Neuronal stem cell (in vitro differentiated cells): ENCODE results near the gene EHD1.
A peak's percentile ranks its signal among the peaks of the same experiment; 100 is the strongest.

Experiments
- DNase-seq: peaks from one replicate; pipeline ENCODE4 v3.0.0-alpha.2; 2013; ENCODE audit warnings: low spot score
- H2AFZ ChIP-seq: one replicate; pipeline ENCODE4 v1.6.1; 2013; ENCODE audit warnings: mild to moderate bottlenecking, low read length, inconsistent platforms
- H2AK5ac ChIP-seq: 2 replicates; pipeline ENCODE4 v1.6.1; 2013; ENCODE audit warnings: low read depth, mild to moderate bottlenecking, inconsistent platforms, low read length, moderate library complexity, mixed read lengths
- H2BK120ac ChIP-seq: 2 replicates; pipeline ENCODE4 v1.6.1; 2013; ENCODE audit warnings: low read depth, mild to moderate bottlenecking, inconsistent platforms, low read length, moderate library complexity, mixed read lengths
- H2BK12ac ChIP-seq: one replicate; pipeline ENCODE4 v1.6.1; 2013; ENCODE audit warnings: low read length, inconsistent platforms
- H2BK15ac ChIP-seq: 2 replicates; pipeline ENCODE4 v1.6.1; 2013; ENCODE audit warnings: mild to moderate bottlenecking, low read length, inconsistent platforms, mixed read lengths
- H2BK5ac ChIP-seq: one replicate; pipeline ENCODE4 v1.6.1; 2013; ENCODE audit warnings: inconsistent platforms, mild to moderate bottlenecking, low read length, moderate library complexity
- H3K14ac ChIP-seq: one replicate; pipeline ENCODE4 v1.6.1; 2013; ENCODE audit warnings: low read length, inconsistent platforms
- H3K18ac ChIP-seq: 2 replicates; pipeline ENCODE4 v1.6.1; 2013; ENCODE audit warnings: low read length, inconsistent platforms
- H3K23ac ChIP-seq: 2 replicates; pipeline ENCODE4 v1.6.1; 2013; ENCODE audit warnings: low read depth, mild to moderate bottlenecking, mixed read lengths, low read length, inconsistent platforms; ENCODE audit not compliant: poor library complexity
- H3K27ac ChIP-seq: replicated peaks from 3 replicates; pipeline ENCODE4 v1.5.1; 2013; ENCODE audit warnings: low read length, inconsistent platforms
- H3K27me3 ChIP-seq, 3 experiments: 2 replicates each; pipeline ENCODE4 v1.6.1; 2013; ENCODE audit warnings: low read length in 3 of 3, mild to moderate bottlenecking in 2 of 3, inconsistent platforms in 1 of 3, low read depth in 1 of 3, mixed read lengths in 1 of 3, moderate library complexity in 1 of 3; ENCODE audit not compliant: control insufficient read depth in 3 of 3, insufficient read depth in 3 of 3
- H3K36me3 ChIP-seq, 2 donors: replicated peaks in 1 of 2; 2 replicates each; pipeline ENCODE4 v1.6.1; 2013; ENCODE audit warnings: low read length in 2 of 2; ENCODE audit not compliant: control insufficient read depth in 2 of 2, insufficient read depth in 2 of 2
- H3K4ac ChIP-seq: 2 replicates; pipeline ENCODE4 v1.6.1; 2013; ENCODE audit warnings: inconsistent platforms, mild to moderate bottlenecking, low read length, moderate library complexity
- H3K4me1 ChIP-seq, 2 donors: 1 replicate in 1 of 2; 2 replicates in 1 of 2; pipeline ENCODE4 v1.6.1; 2013; ENCODE audit warnings: low read length in 2 of 2, low read depth in 1 of 2; ENCODE audit not compliant: control insufficient read depth in 2 of 2, insufficient read depth in 1 of 2
- H3K4me2 ChIP-seq: one replicate; pipeline ENCODE4 v1.6.1; 2013; ENCODE audit warnings: mild to moderate bottlenecking, low read length, inconsistent platforms; ENCODE audit not compliant: insufficient read depth, poor library complexity, severe bottlenecking
- H3K4me3 ChIP-seq, 2 donors: 2 replicates each; pipeline ENCODE4 v1.5.1; 2013; ENCODE audit warnings: low read length in 2 of 2, mild to moderate bottlenecking in 2 of 2, inconsistent platforms in 1 of 2, moderate library complexity in 1 of 2
- H3K79me1 ChIP-seq: one replicate; pipeline ENCODE4 v1.6.1; 2013; ENCODE audit warnings: low read depth, mild to moderate bottlenecking, inconsistent platforms, low read length, moderate library complexity
- H3K9ac ChIP-seq: one replicate; pipeline ENCODE4 v1.6.1; 2013; ENCODE audit warnings: mild to moderate bottlenecking, low read depth, low read length, inconsistent platforms; ENCODE audit not compliant: poor library complexity
- H3K9me3 ChIP-seq, 2 donors: replicated peaks in 1 of 2; 2 replicates each; pipeline versions ENCODE3 to v1.6.1; 2013; ENCODE audit warnings: low read length in 2 of 2, mild to moderate bottlenecking in 2 of 2, inconsistent platforms in 1 of 2, low read depth in 1 of 2, mixed read lengths in 1 of 2, moderate library complexity in 1 of 2; ENCODE audit not compliant: control insufficient read depth in 2 of 2, insufficient read depth in 1 of 2
- H4K8ac ChIP-seq: one replicate; pipeline ENCODE4 v1.6.1; 2013; ENCODE audit warnings: low read depth, mild to moderate bottlenecking, inconsistent platforms, low read length, moderate library complexity
- H4K91ac ChIP-seq: one replicate; pipeline ENCODE4 v1.6.1; 2013; ENCODE audit warnings: low read length, low read depth, mild to moderate bottlenecking, inconsistent platforms; ENCODE audit not compliant: poor library complexity
- WGBS, 2 donors: extraction: QIAGEN DNeasy Blood & Tissue Kit; methylation state at CpG; one replicate each; pipeline ENCODE4 v1.1.7; 2013; ENCODE audit warnings: missing lambda C conversion rate in 2 of 2, mixed read lengths in 1 of 2; ENCODE audit not compliant: insufficient read length in 2 of 2, insufficient replicate concordance in 1 of 2; ENCODE audit errors: extremely low coverage in 2 of 2; 5-methylcytosine and 5-hydroxymethylcytosine counted together

EHD1 gene

DNA sequence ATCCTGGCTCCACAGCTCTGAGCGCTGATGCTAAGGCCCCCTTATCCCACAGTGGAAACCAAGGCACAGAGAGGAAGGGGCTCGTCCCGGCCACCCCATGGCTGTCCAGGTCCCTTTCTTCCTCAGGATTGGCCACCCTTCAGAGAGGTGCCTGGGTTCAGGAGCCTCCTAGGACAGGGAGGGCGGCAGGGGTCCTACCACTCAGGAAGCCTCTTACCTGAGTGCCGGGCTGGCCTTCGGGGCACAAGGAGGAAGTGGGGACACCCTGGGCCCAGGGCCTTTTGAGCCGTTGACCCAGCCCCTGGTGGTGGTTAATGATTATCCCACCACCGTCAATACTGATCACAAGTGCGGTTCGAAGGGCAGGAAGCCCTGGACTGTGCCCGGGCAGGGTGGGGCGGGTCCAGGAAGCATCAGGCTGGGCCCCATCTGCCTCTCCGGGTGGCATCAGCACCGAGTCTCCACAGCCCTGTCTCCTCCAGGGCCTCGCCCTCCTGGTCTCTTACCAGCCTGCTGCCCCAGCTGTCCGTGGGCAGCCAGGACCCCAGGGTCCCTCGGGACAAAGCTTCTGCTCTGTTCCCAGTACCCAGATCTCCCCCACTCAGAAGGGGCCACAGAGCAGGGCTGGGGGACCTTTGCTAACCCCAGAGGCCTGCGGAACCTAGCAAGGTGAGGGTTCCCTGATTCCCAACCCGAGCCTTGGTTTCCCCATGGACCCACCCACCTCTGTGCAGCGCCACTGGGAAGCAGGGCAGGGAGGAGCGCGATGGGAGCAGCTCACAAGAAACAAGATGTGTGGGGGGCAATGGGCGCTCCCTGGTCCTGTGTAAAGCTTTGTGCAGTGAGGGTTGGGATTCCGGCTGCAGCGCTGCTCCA, 15.0 kb upstream of the EHD1 start:
- Histone ChIP-seq H3K36me3 (peaks cover 7 to 8% of the 10 kb centered on the region in 2 donors), H3K23ac (no peak overlapping the region), H2BK120ac (no peak overlapping the region), H3K79me1 (peaks cover 1% of the 10 kb centered on the region), H2BK12ac (no peak overlapping the region), H2BK15ac (no peak overlapping the region), H3K4me2 (no peak overlapping the region), H3K14ac (no peak overlapping the region), H2BK5ac (no peak overlapping the region), H3K27ac (no peak overlapping the region), H4K91ac (no peak overlapping the region), H3K4ac (no peak overlapping the region), H3K4me3 (no peak overlapping the region), H2AFZ (no peak overlapping the region), H3K4me1 (peaks cover 2 to 4% of the 10 kb centered on the region in 2 donors), H3K9ac (no peak overlapping the region), H2AK5ac (peak overlapping the region; percentile 50), H3K9me3 (no peaks in the 10 kb centered on the region), H3K18ac (peak overlapping the region; percentile 24), H4K8ac (no peak overlapping the region), H3K27me3 (no peaks in the 10 kb centered on the region)
- WGBS, 2 donors = no CpG with 5 or more reads among the region's 25 CpGs
- DNase-seq = no peak

GRCh38 chr11:64892838-64893193, 14.4 kb upstream of the EHD1 start:
- Histone ChIP-seq H3K79me1 (peaks cover 1% of the 10 kb centered on the region), H2BK120ac (no peak overlapping the region), H4K8ac (no peak overlapping the region), H3K4me3 (no peak overlapping the region), H3K4ac (no peak overlapping the region), H3K4me2 (no peak overlapping the region), H3K4me1 (peaks cover 7 to 8% of the 10 kb centered on the region in 2 donors), H3K18ac (peak overlapping the region; percentile 24), H2BK5ac (no peak overlapping the region), H3K23ac (no peak overlapping the region), H2AK5ac (peak overlapping the region; percentile 50), H3K27me3 (no peaks in the 10 kb centered on the region), H2BK15ac (no peak overlapping the region), H3K14ac (no peak overlapping the region), H3K27ac (no peak overlapping the region), H2AFZ (no peak overlapping the region), H3K9me3 (no peaks in the 10 kb centered on the region), H2BK12ac (no peak overlapping the region), H4K91ac (no peak overlapping the region), H3K9ac (no peak overlapping the region), H3K36me3 (peaks cover 5 to 8% of the 10 kb centered on the region in 2 donors)
- WGBS, 2 donors = no CpG with 5 or more reads among the region's 10 CpGs
- DNase-seq = no peak

DNA sequence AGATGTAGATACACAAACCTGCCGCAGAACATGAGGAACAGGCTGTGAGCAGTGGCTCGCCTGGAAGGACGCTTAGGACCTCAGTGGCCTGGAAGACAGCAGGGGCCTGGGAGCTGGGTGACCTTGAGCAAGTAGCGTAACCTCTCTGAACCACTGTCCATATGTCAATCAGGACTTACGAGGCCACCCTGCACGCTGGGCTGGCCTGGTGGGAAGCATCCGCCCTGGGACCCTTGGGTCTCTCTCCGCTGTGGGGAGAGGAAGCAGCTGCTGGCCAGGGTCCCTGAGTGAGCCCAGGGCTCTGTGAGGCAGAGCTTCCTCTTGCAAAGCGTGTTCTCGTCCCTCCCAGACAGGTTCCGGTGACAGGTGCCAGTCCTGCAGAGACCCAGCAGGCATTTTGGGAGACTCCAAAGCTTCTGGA, 14.0 kb upstream of the EHD1 start:
- WGBS, 2 donors = no CpG with 5 or more reads among the region's 11 CpGs
- Histone ChIP-seq H3K4me1 (peaks cover 8 to 10% of the 10 kb centered on the region in 2 donors), H2BK15ac (no peak overlapping the region), H3K23ac (no peak overlapping the region), H3K4me3 (no peak overlapping the region), H2AFZ (no peak overlapping the region), H3K27ac (no peak overlapping the region), H3K36me3 (peaks cover 4 to 6% of the 10 kb centered on the region in 2 donors), H3K9me3 (no peaks in the 10 kb centered on the region), H3K4ac (no peak overlapping the region), H3K79me1 (peaks cover 1% of the 10 kb centered on the region), H4K8ac (no peak overlapping the region), H3K4me2 (no peak overlapping the region), H2AK5ac (peak overlapping the region; percentile 50), H3K9ac (peak overlapping the region; percentile 60), H2BK12ac (no peak overlapping the region), H2BK120ac (no peak overlapping the region), H4K91ac (no peak overlapping the region), H3K27me3 (no peaks in the 10 kb centered on the region), H3K14ac (no peak overlapping the region), H3K18ac (peak overlapping the region; percentile 3), H2BK5ac (no peak overlapping the region)
- DNase-seq = no peak

DNA sequence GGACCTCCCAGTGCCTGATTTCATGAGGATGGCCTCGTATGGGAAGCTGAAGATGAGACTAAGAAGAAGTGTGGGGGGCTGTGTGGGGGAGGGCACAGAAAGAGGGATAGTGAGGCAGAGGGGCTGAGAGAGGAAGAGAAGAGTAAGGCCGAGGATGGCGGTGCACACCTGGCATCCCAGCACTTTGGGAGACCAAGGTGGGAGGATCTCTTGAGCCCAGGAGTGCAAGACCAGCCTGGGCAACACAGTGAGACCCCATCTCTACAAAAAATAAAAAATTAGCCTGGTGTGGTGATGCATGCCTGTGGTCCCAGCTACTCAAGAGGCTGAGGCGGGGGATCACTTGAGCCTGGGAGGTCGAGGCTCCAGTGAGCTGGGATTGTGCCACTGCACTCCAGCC, 13.5 kb upstream of the EHD1 start:
- no peak overlapping the region for H2BK15ac ChIP-seq
- no CpG with 5 or more reads among the region's 5 CpGs for WGBS, 2 donors
- H3K4ac ChIP-seq = no peak overlapping the region

More for the DNA sequence above, 13.5 kb upstream of the EHD1 start:
- no peak overlapping the region for H3K23ac ChIP-seq
- peaks cover 1% of the 10 kb centered on the region for H3K79me1 ChIP-seq
- no peak overlapping the region for H3K4me3 ChIP-seq
- H2BK12ac ChIP-seq = no peak overlapping the region
- H2AFZ ChIP-seq = no peak overlapping the region
- no peak overlapping the region for H2BK120ac ChIP-seq
- no peak overlapping the region for H3K9ac ChIP-seq
- H2AK5ac ChIP-seq = no peak overlapping the region
- no peak for DNase-seq
- no peaks in the 10 kb centered on the region for H3K9me3 ChIP-seq
- no peak overlapping the region for H3K27ac ChIP-seq
- no peak overlapping the region for H3K4me2 ChIP-seq
- H3K36me3 ChIP-seq = peaks cover 2 to 3% of the 10 kb centered on the region in 2 donors
- H4K91ac ChIP-seq = no peak overlapping the region
- H4K8ac ChIP-seq = no peak overlapping the region
- no peaks in the 10 kb centered on the region for H3K27me3 ChIP-seq
- H3K14ac ChIP-seq = no peak overlapping the region
- H3K4me1 ChIP-seq = peaks cover 11% of the 10 kb centered on the region in 2 donors
- no peak overlapping the region for H2BK5ac ChIP-seq
- H3K18ac ChIP-seq = no peak overlapping the region
